Measurements from ENCODE around the gene FRAT1.

GRCh38 chr10:97366572-97366971, 47.5 kb downstream of the FRAT1 start:
- no peak for TF ChIP-seq CTCF (IDR thresholded peaks at IDR 0.05; ENCODE audit: low read depth, low read length)
- no peak for TF ChIP-seq EZH2phosphoT487 (IDR thresholded peaks at IDR 0.05; ENCODE audit: low read depth)

Data from OCI-LY3 (cell line).